ENCODE data around the gene TMEM92.
"Not testable (repeated sequence)": the region's sequence is repeated elsewhere in the genome, so short reads cannot be mapped to it uniquely, and the experiment has no call there.

TMEM92 gene

DNA sequence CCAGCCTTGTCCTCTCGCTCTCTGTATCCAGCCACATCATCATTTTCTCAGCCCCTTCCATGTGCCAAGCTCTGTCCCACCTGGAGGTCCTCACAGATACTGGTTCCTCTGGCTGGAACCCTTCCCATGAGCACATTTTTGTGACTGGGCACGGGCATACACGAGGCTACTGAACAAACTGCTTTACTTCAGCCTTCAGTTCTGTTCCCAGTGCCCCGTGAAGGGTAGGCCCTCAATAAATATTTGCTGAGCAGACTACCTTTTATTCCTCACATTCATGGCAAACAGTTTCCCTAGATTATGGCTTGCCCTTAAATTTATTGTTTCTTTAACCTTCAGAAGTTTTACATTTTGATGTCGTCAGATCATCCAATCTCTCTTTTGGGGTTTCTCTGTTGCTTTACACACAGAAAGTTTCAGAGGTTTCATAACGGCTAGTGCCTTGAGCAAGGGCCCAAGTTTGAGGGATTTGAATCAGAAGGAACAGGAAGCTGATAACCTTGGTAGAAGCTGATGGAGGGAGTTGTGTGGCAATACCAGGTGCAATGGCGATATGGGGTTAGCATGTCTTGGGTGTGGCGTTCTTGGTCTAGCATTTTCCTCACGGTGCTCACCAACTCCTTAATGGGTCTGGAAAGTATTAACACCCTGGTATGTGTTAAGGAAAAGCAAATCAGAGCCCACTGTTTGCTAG, 27.8 kb downstream of the TMEM92 start:
- no peak for DNase-seq (ENCODE audit: low read depth)

DNA sequence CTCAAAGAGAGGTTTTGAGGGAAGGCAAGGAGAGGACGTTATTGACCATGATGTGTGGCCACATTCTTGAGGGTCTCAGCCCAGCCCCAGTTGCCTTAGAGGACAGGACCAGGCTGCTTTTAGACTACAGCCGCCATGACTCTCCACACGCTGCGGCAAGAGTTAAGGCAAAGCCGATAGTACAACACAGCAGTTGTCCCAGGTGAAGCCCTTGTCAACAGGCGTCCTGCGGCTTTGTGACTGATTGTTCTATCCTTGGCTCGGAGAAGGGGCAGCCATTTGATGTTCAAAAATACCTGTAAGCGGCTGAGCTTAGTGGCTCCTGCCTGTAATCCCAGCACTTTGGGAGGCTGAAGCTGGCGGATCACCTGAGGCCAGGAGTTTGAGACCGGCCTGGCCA, 28.8 kb downstream of the TMEM92 start:
- no peak for DNase-seq (ENCODE audit: low read depth)

DNA sequence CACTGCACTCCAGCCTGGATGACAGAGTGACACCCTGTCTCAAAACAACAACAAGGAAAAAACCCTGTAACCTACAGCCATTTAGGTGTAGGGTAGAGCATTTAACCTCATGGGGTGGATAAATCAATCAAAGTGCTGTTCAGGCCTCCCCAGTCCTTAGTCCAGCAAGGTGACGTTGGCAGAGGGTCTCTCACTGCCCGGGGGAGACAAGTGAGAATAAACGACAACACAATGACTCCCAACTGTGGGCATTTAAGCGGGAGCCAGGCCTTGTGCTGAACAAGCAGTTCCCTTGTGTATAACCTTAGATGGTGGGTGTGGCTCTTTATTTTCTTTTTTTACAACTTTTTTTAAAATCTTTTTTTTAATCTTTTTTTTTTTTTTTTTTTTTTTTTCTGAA, 29.3 kb downstream of the TMEM92 start:
- no peak for DNase-seq (ENCODE audit: low read depth)

DNA sequence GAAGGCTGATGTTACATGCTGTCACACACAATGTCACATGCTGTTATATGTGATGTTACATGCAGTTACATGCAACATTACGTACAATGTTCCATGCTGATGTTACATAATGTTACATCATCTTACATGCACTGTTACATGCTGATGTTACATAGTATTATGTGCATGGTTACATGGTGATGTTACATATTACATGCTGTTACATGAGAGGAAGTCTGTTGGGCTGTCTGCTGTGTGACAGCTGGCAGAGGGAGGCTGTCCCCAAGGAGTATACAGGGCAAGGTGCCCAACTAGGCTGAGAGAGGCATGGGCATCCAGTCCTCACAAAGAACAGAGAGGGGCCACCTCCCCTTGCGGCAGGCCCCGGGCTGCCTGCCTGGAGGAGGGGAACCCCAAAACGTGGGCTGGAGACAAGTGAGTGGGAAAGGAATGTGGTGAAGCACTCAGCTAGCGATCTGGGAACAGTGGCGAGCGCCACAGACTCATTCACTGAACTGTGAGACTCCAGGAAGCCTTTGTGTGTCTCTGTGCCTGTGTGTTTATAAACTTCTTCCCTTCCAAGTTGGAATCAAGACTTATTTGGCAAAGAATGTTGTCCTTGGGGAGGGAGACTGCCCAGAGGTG, 30.6 kb downstream of the TMEM92 start:
- DNase-seq (ENCODE audit: low read depth), result no peak

GRCh38 chr17:50307654-50308053, 33.4 kb downstream of the TMEM92 start:
- DNase-seq (ENCODE audit: low read depth), result no peak

- DNase-seq (ENCODE audit: low read depth), result no peak
Measured at GRCh38 chr17:50308666-50309065, 34.4 kb downstream of the TMEM92 start.

DNA sequence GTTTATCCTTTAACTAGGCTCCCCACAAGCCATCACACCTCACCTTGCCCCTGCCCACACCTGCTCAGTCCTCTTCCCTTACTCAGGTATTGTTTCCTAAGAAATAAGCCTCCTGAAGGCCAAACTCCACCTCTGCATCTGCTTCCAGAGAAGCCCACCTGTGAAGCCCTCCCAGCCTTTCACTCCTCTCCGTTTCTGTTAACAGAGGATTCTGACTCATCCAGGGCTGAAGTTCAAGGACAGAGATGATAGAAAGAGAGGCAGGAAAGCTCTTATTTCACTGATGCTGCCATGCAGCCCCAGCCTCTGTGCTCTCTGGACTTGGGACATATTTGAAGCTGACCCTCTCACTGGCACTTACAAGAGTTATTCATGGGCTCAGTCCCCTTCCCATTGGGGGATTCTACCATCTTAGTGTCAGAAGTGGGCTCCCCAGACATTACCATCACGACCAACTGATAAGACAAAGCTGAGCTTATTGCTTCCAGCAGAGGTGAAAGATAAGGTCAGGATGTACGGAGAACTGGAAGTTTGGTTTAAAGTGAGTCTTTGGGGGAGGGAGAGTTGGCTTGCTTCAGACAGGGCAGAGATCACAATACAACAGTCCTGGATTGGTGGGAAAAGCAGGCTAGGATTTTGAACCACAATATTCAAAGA, 36.3 kb downstream of the TMEM92 start:
- no peak for DNase-seq (ENCODE audit: low read depth)

GRCh38 chr17:50311112-50311460, 36.8 kb downstream of the TMEM92 start:
- no peak for DNase-seq (ENCODE audit: low read depth)

DNA sequence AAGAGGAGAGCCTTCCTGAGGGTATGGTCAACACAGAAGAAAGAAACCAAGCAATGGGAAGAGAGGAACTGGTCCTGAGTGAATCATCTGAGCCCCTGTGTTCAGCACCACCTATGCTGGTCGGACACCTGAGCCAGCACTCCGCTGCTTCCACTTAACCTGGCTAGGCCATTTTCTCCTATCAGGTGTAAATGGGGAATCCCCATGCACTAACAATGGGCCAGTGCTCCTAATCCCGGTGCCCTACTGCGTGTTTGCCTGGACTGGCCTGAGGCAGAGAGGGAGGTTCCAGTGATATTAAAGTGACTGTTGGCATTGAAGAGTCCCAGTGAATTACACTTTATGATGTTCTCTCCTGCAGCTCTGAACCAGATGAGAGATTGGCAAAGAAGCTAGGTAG, 37.2 kb downstream of the TMEM92 start:
- DNase-seq (ENCODE audit: low read depth), result no peak

DNA sequence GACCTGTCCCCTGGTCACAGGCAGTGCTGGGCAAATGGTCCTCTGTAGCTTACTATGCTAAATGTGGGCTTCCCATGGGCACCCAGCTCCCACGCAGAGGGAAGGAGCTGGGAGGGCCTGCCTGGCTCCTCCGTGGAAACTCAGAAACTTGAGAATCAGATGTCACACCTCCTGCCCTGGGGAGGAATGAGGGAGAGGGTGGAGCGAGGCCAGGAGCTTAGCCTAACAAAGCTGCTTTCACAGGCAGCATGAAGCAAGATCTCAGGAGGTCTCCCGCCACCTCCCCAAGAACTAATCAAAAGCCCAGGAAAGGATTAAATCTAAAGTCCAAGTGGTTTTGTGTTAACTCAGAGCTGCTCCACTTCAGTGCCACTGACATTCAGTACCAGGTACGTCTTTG, 38.0 kb downstream of the TMEM92 start:
- DNase-seq (ENCODE audit: low read depth), result no peak

DNA sequence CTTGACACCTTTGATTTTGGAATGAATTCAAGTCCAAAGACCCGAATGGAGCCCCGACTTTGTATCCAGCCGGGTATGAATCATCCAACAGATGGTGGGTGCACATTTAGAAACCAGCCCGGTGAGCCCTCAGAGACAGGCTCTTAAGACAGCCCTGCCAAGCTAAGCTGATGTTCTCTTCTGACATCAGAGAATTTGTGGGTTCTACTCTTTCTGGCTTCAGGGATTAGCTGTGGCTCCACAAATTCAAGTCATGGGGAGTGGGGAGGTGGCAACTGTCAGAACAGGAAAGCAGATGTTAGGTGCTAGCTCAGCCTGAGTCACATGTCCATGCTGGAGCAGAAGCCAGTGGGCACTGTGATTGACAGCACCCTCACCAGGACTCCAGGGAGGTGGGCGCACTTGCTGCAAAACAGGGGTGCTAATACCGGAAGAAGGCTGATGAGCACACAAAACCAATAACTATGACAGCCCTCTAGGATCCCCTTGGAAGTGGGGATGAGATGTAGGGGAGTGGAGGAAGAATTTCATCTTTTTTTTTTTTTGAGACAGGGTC, 40.3 kb downstream of the TMEM92 start:
- DNase-seq (ENCODE audit: low read depth), result no peak

DNA sequence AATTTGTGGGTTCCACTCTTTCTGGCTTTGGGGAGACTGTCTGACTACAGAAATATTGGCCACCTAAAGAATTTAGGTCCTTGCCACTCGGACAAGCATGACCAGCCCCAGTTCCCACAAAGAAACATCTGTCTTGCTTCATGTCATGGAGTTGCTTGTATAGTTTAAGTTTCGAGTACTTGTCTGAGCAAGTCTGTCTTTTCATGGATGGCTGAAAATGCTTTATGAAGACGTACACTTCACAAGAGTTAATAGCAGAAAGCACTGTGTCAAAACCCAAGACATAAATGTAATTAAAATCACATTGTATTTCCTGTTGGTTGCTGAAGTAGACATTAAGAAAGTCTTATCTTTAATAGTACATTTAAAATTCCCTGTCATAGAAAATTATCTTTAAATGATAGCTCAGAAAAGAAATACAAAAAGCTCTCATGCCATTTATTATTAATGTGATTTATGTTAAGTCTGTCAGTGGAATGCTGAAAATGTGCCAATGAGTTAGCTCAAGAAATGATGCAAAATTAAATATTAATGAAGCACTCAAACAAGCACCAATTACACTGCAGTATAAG, 41.8 kb downstream of the TMEM92 start:
- DNase-seq (ENCODE audit: low read depth), result no peak

- DNase-seq (ENCODE audit: low read depth), result not testable (repeated sequence)
Measured at GRCh38 chr17:50316660-50317059, 42.4 kb downstream of the TMEM92 start.

GRCh38 chr17:50317121-50317520, 42.9 kb downstream of the TMEM92 start:
- DNase-seq (ENCODE audit: low read depth), result no peak

DNA sequence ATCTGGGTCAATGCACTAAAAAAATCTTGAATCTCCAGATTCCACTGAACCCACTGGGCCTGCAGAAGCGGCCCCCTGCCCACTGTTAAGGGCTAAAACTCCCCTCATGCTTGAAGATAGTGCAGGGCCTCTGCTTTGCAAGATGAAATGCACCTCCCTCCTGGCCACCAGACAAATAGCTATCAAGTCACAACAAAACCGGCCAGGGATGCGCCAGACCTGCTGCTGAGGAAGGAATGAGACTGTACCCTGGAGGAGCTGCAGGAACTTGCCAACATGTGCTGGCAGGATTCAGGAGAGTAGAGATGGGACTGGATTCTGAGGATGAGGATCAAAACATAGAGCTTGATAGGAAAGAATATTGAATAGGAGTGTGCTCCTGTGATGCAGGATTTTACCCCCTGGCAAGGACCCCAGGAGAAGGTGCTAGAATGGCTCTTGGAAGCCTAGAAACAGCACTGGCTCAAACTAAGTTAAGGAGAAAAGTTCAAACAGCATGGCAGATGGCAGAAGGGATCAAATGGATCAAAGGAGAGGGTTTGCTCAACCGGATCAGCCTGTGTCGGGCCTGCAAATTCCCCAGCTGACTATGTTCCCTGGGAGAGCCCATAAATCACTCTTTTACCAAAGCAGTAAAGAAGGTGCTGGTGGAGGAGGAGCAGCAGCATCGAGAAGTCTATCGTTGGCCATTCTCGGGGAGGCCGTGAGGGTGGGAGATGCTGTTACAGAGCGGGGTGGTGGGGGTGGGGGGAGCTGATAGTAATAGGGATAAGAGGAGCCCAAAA, 44.4 kb downstream of the TMEM92 start:
- DNase-seq (ENCODE audit: low read depth), result no peak

- DNase-seq (ENCODE audit: low read depth), result no peak
Measured at GRCh38 chr17:50319306-50320004, 45.2 kb downstream of the TMEM92 start.

- DNase-seq (ENCODE audit: low read depth), result no peak
Measured at GRCh38 chr17:50322271-50322670, 48.0 kb downstream of the TMEM92 start.

GRCh38 chr17:50323060-50323459, 48.8 kb downstream of the TMEM92 start:
- DNase-seq (ENCODE audit: low read depth), result no peak

- no peak for DNase-seq (ENCODE audit: low read depth)
Measured at GRCh38 chr17:50325906-50326305, 51.6 kb downstream of the TMEM92 start.

DNA sequence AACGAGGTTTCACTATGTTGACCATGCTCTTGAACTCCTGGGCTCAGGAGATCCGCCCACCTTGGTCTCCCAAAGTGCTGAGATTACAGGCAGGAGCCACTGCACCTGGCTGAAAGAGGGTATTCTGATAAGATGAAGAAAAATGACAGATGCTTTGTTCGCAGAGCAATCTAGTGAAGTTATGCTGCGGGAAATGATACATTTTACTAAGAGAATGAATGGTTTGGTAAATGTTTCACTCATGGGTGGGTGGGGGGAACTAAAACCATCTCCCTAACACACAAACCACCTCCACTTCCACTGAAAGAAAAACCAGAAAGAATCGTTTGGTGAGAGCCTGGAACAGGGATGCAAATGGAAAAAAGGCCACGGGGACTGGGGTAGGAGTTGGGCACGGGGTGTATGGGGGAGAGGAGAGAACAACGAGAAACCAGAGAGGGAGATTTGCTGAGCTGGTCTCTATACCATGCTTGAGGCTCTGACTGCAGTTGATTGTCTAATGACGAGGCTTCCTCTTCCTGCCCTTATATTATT, 52.6 kb downstream of the TMEM92 start:
- no peak for DNase-seq (ENCODE audit: low read depth)
